Measurements from ENCODE around the gene SPRED1.

DNA sequence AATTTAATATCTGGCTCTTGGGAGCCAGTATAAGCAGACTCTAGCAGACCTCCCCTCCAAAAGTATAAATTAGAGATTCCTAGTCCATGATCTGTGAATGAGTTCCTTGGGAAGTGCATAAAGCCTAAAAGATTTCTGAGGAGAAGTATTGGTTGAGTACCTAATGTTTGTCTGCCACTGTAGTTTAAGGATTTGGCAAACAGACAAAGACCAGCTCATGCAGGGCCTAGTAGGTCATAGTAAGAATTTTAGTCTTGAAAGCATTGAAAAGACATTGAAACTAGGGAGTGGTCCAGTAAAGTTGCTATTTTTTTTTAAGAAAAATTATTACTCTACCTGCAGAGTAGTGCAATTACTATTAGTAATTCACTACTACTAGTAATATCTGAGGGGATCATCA, 67.5 kb downstream of the SPRED1 start:
- TF ChIP-seq, protein P1, sequence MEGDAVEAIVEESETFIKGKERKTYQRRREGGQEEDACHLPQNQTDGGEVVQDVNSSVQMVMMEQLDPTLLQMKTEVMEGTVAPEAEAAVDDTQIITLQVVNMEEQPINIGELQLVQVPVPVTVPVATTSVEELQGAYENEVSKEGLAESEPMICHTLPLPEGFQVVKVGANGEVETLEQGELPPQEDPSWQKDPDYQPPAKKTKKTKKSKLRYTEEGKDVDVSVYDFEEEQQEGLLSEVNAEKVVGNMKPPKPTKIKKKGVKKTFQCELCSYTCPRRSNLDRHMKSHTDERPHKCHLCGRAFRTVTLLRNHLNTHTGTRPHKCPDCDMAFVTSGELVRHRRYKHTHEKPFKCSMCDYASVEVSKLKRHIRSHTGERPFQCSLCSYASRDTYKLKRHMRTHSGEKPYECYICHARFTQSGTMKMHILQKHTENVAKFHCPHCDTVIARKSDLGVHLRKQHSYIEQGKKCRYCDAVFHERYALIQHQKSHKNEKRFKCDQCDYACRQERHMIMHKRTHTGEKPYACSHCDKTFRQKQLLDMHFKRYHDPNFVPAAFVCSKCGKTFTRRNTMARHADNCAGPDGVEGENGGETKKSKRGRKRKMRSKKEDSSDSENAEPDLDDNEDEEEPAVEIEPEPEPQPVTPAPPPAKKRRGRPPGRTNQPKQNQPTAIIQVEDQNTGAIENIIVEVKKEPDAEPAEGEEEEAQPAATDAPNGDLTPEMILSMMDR (conservative IDR thresholded peaks at IDR 0.05; ENCODE audit: low read depth in 2 of 2): no peak
- TF ChIP-seq EZH2 (IDR thresholded peaks at IDR 0.05; ENCODE audit: low read depth, unreplicated experiment) (no peak), POLR2AphosphoS5 (IDR thresholded peaks at IDR 0.05; ENCODE audit: low read depth) (no peak), REST (IDR thresholded peaks at IDR 0.05; ENCODE audit: unreplicated experiment) (no peak), CREB1 (CRISPR knock-in tag; IDR thresholded peaks at IDR 0.05; ENCODE audit: low read depth) (no peak), ZNF114 (CRISPR knock-in tag; IDR thresholded peaks at IDR 0.05) (no peak), EZH2phosphoT487 (IDR thresholded peaks at IDR 0.05; ENCODE audit: unreplicated experiment) (no peak), JUNB (IDR thresholded peaks at IDR 0.05; ENCODE audit: unreplicated experiment) (no peak), ZNF462 (CRISPR knock-in tag; IDR thresholded peaks at IDR 0.05) (no peak), STAT1 (IDR thresholded peaks at IDR 0.05; ENCODE audit: unreplicated experiment) (no peak), ETS1 (IDR thresholded peaks at IDR 0.05) (no peak), ZNF331 (CRISPR knock-in tag; IDR thresholded peaks at IDR 0.05; ENCODE audit: low read depth) (no peak), NANOG (IDR thresholded peaks at IDR 0.05; ENCODE audit: borderline replicate concordance) (no peak)

Measured in GM23338 (cell line).